Brain microvascular endothelial cell (primary cell): Measurements from ENCODE around the gene DCAF4.
"Not testable (repeated sequence)": the region's sequence is repeated elsewhere in the genome, so short reads cannot be mapped to it uniquely, and the experiment has no call there.

ENCODE experiments used
- DNase-seq: peaks from one replicate; pipeline ENCODE4 v3.0.0-alpha.2; 2020
- H3K27ac ChIP-seq: fragments of 250-450 bp; sonication (Bioruptor Pico); 2 replicates; pipeline ENCODE4 v1.5.1; 2020; ENCODE audit warnings: mild to moderate bottlenecking, moderate library complexity
- H3K27me3 ChIP-seq: fragments of 250-450 bp; sonication (Bioruptor Pico); replicated peaks from 2 replicates; pipeline ENCODE4 v1.5.1; 2020; ENCODE audit warnings: mild to moderate bottlenecking
- H3K36me3 ChIP-seq: fragments of 250-450 bp; sonication (Bioruptor Pico); replicated peaks from 2 replicates; pipeline ENCODE4 v1.5.1; 2020; ENCODE audit warnings: mild to moderate bottlenecking
- H3K4me3 ChIP-seq: 2 replicates; pipeline ENCODE4 v1.5.1; 2011; ENCODE audit warnings: low read depth, mild to moderate bottlenecking, control low read depth, low read length, moderate library complexity
- CTCF ChIP-seq: IDR thresholded peaks from 2 replicates; pipeline ENCODE4 v1.5.1; 2011; ENCODE audit warnings: low read depth, mild to moderate bottlenecking, moderate library complexity, low read length, control low read depth, inconsistent platforms; ENCODE audit errors: missing control alignments
- in situ Hi-C: cut with HindIII; loops from 2 replicates; pipeline ENCODE4 v1.10.0; 2017; ENCODE audit warnings: low sequenced_read_pairs, low pct_ligation_motif_present

The DCAF4 gene

GRCh38 chr14:72958548-72958947 is 32.3 kb downstream of the DCAF4 start:
- H3K27ac ChIP-seq: no peak overlapping the region
- TF ChIP-seq CTCF: no peak
- in situ Hi-C loops: no loop called here
- H3K4me3 ChIP-seq: no peak overlapping the region
- no peak for DNase-seq
- no peaks in the 10 kb centered on the region for H3K27me3 ChIP-seq
- H3K36me3 ChIP-seq: peaks cover 33% of the 10 kb centered on the region

GRCh38 chr14:72961016-72961415 is 34.8 kb downstream of the DCAF4 start:
- peaks cover 21% of the 10 kb centered on the region for H3K36me3 ChIP-seq
- in situ Hi-C loops, H3K4me3 ChIP-seq, DNase-seq, H3K27ac ChIP-seq, H3K27me3 ChIP-seq: not testable (repeated sequence)

GRCh38 chr14:72961579-72962335 is 35.5 kb downstream of the DCAF4 start:
- H3K36me3 ChIP-seq: peaks cover 13% of the 10 kb centered on the region
- no peak overlapping the region for H3K4me3 ChIP-seq
- no peak for DNase-seq
- H3K27ac ChIP-seq: no peak overlapping the region
- TF ChIP-seq CTCF: no peak
- H3K27me3 ChIP-seq: no peaks in the 10 kb centered on the region
- in situ Hi-C loops: no loop called here

- H3K27me3 ChIP-seq, H3K27ac ChIP-seq, in situ Hi-C loops, H3K4me3 ChIP-seq: not testable (repeated sequence)
- H3K36me3 ChIP-seq: peaks cover 11% of the 10 kb centered on the region
- peak; percentile 63 for DNase-seq
Observed at GRCh38 chr14:72962336-72962754, 36.1 kb downstream of the DCAF4 start.

GRCh38 chr14:72962829-72963312 is 36.6 kb downstream of the DCAF4 start:
- Histone ChIP-seq H3K27ac (no peak overlapping the region), H3K4me3 (no peak overlapping the region), H3K36me3 (peaks cover 11% of the 10 kb centered on the region), H3K27me3 (no peaks in the 10 kb centered on the region)
- DNase-seq: peak; percentile 81
- in situ Hi-C loops: no loop called here
- no peak for TF ChIP-seq CTCF

- in situ Hi-C loops: no loop called here
- Histone ChIP-seq H3K4me3 (no peak overlapping the region), H3K27me3 (no peaks in the 10 kb centered on the region), H3K36me3 (peaks cover 11% of the 10 kb centered on the region), H3K27ac (no peak overlapping the region)
- DNase-seq: peak; percentile 16
- TF ChIP-seq CTCF: no peak
Observed at GRCh38 chr14:72965249-72965648, 39.0 kb downstream of the DCAF4 start.

GRCh38 chr14:72966038-72966437 is 39.8 kb downstream of the DCAF4 start:
- H3K36me3 ChIP-seq: peaks cover 17% of the 10 kb centered on the region
- no peak for TF ChIP-seq CTCF

More at GRCh38 chr14:72966038-72966437, 39.8 kb downstream of the DCAF4 start:
- no peak overlapping the region for H3K27ac ChIP-seq
- no peak overlapping the region for H3K4me3 ChIP-seq
- in situ Hi-C loops: no loop called here
- no peaks in the 10 kb centered on the region for H3K27me3 ChIP-seq
- no peak for DNase-seq
